HG03025 (cell line): ENCODE measurements around the gene LRRC8B.
"Not testable (repeated sequence)": the region's sequence is repeated elsewhere in the genome, so short reads cannot be mapped to it uniquely, and the experiment has no call there.

Experiments used
- ATAC-seq: cut with Tn5 transposase; IDR thresholded peaks from one replicate; pipeline ENCODE4 v1.9.1; 2021; ENCODE audit warnings: mild to moderate bottlenecking, moderate library complexity; ENCODE audit not compliant: unreplicated experiment, low FRiP score

The LRRC8B gene

DNA sequence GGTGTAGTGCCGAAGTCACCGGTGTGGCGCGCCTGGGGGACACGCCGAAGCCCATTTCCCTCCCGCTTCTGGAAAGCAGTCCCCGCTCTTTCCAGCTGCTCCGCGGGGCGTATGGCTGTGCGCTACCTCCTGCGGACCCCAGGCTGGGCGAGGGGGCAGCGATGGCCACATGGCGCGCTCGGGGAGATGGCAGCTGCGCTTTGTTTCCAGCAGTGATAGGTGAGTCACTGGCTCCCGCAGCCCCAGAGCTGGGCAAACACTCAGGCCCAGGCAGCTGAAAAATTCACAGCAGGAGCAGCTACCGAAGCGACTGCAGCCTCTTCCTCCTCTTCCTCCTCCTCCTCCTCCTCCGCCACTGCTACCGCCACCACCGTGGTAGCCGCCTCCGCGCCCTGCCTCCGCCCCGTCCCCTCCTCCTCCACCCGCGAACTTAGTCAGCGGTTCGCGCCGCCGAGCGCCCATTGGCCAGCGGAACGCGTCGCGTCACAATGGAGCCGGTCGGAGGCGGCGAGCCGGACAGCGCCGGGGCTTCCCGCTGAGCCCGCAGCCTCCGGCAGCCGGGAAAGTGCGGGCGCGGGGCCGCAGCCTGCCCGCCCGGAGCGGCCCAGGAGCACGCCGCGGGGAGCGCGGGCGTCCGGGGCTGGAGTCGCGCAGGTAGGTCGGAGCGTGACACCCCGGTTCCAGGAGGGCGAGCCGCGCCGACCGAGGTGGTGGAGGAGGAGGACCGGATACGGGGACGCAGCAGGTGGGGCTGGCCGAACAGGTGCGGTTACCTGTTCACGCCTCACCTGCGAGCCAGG, at the start of gene LRRC8B:
LRRC8B (plus strand) TSS at position 461 of the 800 bp plus-strand sequence. CDS start 57,822 bp downstream, outside the sequence.
- peak; percentile 85 for ATAC-seq

GRCh38 chr1:89475269-89475668, 49.4 kb upstream of the LRRC8B start:
- no peak for ATAC-seq

DNA sequence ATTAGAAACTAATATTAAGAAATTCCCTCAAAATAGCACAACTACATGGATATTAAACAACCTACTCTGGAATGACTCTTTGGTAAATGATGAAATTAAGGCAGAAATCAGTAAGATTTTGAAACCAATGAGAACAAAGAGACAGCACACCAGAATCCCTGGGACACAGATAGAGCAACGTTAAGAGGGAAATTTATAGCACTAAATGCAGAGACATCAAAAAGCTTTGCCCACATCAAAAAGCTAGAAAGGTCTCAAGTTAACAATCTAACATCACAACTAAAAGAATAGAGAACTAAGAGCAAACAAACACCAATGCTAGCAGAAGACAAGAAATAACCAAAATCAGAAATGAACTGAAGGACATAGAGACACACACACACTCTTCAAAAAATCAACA, 48.6 kb upstream of the LRRC8B start:
- ATAC-seq: no peak

- ATAC-seq: no peak
Observed at GRCh38 chr1:89483010-89483756, 41.4 kb upstream of the LRRC8B start.

DNA sequence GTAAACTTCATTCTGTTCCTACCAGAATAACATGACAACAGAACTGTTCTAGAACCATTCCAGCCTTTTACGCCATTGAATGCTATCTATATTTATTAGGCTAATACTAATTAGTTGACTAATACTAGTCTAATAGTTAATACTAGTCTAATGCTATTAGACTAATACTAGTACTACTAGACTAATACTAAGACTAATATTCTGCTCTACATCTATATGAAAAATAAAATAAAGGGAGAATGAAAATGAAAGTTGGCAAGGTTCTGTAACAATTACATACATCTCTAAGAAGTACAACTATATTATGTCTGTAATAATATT, 40.9 kb upstream of the LRRC8B start:
- no peak for ATAC-seq

- no peak for ATAC-seq
Observed at GRCh38 chr1:89484092-89485038, 40.3 kb upstream of the LRRC8B start.

- ATAC-seq: no peak
Observed at GRCh38 chr1:89487972-89488371, 36.7 kb upstream of the LRRC8B start.

- no peak for ATAC-seq
Observed at GRCh38 chr1:89489047-89489729, 35.4 kb upstream of the LRRC8B start.

DNA sequence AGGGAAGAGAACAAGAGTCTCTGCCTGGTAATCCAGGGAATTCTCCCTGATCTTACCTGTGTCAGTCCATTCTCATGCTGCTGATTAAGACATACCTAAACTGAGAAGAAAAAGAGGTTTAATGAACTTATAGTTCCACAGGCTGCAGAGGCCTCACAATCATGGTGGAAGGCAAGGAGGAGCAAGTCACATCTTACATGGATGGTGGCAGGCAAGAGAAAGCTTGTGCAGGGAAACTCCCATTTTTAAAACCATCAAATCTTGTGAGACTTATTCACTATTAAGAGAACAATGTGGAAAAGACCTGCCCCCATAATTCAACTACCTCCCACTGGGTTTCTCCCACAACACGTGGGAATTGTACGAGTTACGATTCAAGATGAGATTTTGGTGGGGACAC, 34.2 kb upstream of the LRRC8B start:
- no peak for ATAC-seq

- no peak for ATAC-seq
Observed at GRCh38 chr1:89499320-89499719, 25.3 kb upstream of the LRRC8B start.

DNA sequence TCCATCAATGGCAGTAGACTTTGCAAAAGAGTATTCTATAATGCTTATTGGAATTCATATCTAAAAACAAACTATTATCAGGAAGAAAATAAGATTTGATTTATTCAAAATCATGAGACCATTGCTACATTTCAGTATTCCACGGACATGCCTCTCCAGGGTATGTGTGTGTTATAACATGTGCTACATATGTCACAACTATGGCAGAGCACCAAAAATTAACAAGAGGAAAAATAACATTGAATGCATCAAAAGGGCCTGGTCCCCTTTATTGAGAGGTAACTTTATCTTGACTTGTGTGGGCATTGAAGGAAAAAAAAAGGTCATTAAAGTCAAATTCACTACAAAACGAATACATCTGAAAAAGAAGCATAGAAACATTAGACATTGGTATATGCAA, 22.6 kb upstream of the LRRC8B start:
- no peak for ATAC-seq

DNA sequence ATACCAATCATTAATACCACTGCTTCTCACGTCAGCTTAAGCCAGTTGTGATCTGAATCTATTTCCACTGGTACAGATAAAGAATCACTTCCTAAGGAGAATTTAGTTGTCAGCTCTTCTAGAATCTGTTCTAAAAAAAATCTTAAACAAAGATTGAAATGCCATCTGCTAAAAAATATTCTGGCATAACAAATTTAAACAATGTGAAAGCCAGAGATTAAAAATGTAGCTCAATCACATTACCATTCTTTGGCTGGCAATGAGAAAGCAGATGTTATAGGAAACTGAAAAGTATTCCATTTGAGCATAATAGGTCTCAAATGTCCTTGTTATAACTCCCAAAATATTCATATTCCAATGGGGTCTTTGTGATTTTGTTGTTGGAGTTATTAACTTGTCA, 21.7 kb upstream of the LRRC8B start:
- ATAC-seq: no peak

GRCh38 chr1:89503690-89504089, 20.9 kb upstream of the LRRC8B start:
- no peak for ATAC-seq

DNA sequence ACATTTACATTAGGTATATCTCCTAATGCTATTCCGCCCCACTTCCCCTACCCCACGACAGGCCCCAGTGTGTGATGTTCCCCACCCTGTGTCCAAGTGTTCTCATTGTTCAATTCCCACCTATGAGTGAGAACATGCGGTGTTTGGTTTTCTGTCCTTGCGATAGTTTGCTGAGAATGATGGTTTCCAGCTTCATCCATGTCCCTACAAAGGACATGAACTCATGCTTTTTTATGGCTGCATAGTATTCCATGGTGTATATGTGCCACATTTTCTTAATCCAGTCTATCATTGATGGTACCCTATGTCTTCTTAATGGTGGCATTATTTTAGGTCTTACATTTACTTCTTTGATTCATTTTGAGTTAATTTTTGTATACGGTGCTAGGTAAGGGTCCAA, 14.6 kb upstream of the LRRC8B start:
- not testable (repeated sequence) for ATAC-seq

GRCh38 chr1:89512996-89513720, 11.5 kb upstream of the LRRC8B start:
- ATAC-seq: no peak

DNA sequence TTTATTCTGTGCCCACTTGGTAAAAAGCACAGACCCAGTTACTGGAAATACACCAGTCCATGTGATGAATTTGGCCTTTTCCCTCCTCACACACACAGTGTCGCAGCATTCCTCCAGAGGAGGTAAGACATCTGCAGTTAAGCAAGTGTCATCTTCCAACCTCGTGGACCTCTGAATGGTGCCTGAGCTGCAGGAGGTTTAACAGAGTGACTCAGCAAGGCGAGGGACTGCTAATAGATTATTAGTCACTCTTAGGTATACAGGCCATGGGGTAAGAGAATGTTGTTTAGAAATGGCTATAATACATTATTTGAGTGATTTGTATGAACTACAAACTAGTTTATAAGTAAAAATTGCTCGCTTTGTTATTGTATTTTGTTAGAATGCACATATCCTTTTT, 8.6 kb upstream of the LRRC8B start:
- ATAC-seq: no peak

- ATAC-seq: no peak
Observed at GRCh38 chr1:89518221-89518631, 6.4 kb upstream of the LRRC8B start.

DNA sequence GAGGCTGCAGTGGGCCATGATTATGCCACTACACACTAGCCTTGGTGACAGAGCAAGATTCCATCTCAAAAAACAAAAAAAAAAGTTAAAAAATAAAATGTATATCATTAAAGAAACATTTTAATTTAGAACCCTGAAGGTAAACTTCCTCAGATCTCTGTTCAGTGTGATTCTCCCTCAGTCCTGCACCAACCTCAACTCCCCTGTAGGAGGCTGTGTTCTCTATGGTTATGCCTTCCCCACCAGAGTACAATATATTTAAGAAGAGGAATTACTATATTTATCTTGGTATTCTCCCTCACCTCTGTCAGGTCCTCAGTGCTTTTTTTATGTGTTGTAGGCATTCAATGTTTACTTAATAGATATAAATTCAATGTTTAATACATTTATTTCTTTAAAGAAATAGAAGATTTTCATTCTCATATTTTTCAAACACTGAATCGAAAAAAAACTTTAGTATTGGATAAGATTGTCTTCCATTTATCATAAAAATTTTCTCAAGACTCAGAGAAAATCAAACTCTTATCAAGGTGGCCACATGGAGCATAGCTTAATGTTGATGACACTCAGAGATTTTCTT, 4.8 kb upstream of the LRRC8B start:
- peak; percentile 46 for ATAC-seq

DNA sequence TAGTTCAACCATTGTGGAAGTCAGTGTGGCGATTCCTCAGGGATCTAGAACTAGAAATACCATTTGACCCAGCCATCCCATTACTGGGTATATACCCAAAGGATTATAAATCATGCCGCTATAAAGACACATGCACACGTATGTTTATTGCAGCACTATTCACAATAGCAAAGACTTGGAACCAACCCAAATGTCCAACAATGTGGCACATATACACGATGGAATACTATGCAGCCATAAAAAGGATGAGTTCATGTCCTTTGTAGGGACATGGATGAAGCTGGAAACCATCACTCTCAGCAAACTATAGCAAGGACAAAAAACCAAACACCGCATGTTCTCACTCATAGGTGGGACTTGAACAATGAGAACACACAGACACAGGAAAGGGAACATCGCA, 2.7 kb upstream of the LRRC8B start:
- ATAC-seq: not testable (repeated sequence)
